ENCODE measurements around the gene HES4.
A peak's percentile ranks its signal among the peaks of the same experiment; 100 is the strongest.

The HES4 gene

DNA sequence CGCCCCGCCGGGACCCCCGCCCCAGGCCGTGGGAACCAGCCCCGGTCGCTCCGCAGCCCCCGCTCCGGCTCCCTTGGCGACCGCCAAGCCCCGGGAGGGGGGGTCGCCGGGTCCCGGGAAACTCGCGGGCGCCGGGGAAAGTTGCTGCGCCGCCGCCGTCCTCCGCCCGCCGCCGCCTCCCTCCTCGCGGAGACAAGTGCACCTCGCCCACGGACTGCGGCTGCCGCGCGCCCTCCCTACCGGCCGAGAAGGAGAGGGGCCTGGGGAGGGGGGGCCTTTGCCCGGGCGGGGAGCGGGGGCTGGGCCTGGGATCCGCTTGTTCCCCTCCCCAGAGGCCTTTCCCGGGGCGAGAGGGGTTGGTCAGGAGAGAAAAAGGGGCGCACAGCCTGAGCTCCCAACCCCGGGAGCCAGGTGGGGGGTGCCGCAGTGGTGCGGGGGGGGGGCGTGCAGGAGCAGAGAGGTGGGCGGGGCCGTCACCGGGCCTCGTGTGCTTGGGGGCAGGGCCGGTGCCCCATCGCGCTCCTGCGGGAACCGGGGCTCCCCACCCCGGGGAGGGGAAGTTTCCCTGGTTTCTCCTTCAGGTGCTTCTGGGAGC is 20.6 kb upstream of the HES4 start:
- ChIA-PET CTCF (interaction anchor here (2.4 kb wide), 1 partner anchor 43 kb away, joined by 8 read pairs; no protein-coding TSS in a partner anchor), POLR2A (interaction anchor here (0.6 to 5.6 kb wide), 4 partner anchors 21 to 98 kb away, joined by 3 to 44 read pairs (median 5); partner anchors contain the start of genes HES4 and PLEKHN1)
- H3K27ac ChIP-seq (ENCODE audit: extremely low read depth, low read depth, low read length) = peak overlapping the region; percentile 80; the same call in 1 of the 2 replicates

DNA sequence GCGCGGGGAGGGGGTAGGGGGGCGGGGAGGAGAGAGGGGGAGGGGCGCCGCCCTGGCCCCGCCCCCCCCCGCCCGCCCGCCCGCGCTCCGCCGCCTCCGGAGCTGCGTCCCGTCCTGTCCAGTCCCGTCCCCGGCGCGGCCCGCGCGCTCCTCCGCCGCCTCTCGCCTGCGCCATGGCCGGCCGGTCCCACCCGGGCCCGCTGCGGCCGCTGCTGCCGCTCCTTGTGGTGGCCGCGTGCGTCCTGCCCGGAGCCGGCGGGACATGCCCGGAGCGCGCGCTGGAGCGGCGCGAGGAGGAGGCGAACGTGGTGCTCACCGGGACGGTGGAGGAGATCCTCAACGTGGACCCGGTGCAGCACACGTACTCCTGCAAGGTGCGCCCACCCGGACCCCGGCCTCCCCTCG is 20.1 kb upstream of the HES4 start, which contains the start of gene AGRN:
Gene AGRN (plus strand): TSS at position 121 of the 405 bp plus-strand sequence. CDS start 53 bp downstream, at position 174.
- ChIA-PET POLR2A (interaction anchor here (0.6 to 5.6 kb wide), 6 partner anchors 13 to 98 kb away, joined by 3 to 44 read pairs (median 3); partner anchors contain the start of genes HES4 and PLEKHN1), CTCF (interaction anchor here (1.4 to 3.2 kb wide), 4 partner anchors 13 to 44 kb away, joined by 4 to 31 read pairs (median 7); no protein-coding TSS in a partner anchor)
- TF ChIP-seq, protein P1, sequence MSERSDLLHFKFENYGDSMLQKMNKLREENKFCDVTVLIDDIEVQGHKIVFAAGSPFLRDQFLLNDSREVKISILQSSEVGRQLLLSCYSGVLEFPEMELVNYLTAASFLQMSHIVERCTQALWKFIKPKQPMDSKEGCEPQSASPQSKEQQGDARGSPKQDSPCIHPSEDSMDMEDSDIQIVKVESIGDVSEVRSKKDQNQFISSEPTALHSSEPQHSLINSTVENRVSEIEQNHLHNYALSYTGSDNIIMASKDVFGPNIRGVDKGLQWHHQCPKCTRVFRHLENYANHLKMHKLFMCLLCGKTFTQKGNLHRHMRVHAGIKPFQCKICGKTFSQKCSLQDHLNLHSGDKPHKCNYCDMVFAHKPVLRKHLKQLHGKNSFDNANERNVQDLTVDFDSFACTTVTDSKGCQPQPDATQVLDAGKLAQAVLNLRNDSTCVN (tag by site-specific recombination; optimal IDR thresholded peaks at IDR 0.05) = peak; percentile 56
- TF ChIP-seq, protein P2, sequence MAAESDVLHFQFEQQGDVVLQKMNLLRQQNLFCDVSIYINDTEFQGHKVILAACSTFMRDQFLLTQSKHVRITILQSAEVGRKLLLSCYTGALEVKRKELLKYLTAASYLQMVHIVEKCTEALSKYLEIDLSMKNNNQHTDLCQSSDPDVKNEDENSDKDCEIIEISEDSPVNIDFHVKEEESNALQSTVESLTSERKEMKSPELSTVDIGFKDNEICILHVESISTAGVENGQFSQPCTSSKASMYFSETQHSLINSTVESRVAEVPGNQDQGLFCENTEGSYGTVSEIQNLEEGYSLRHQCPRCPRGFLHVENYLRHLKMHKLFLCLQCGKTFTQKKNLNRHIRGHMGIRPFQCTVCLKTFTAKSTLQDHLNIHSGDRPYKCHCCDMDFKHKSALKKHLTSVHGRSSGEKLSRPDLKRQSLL (tag by site-specific recombination; IDR thresholded peaks at IDR 0.05) = 0 out of 2 replicates have a peak, but pooled peaks have one; percentile 25
- TF ChIP-seq, protein P3, sequence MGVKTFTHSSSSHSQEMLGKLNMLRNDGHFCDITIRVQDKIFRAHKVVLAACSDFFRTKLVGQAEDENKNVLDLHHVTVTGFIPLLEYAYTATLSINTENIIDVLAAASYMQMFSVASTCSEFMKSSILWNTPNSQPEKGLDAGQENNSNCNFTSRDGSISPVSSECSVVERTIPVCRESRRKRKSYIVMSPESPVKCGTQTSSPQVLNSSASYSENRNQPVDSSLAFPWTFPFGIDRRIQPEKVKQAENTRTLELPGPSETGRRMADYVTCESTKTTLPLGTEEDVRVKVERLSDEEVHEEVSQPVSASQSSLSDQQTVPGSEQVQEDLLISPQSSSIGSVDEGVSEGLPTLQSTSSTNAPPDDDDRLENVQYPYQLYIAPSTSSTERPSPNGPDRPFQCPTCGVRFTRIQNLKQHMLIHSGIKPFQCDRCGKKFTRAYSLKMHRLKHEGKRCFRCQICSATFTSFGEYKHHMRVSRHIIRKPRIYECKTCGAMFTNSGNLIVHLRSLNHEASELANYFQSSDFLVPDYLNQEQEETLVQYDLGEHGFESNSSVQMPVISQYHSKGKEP (tag by site-specific recombination; IDR thresholded peaks at IDR 0.05) = no peak
- H3K27ac ChIP-seq (ENCODE audit: extremely low read depth, low read depth, low read length) = peak within 1 kb of the TSS; percentile 80; the same call in 1 of the 2 replicates
- H3K36me3 ChIP-seq (ENCODE audit: control insufficient read depth in 2 of 2, insufficient read depth in 1 of 2, low read length in 2 of 2) = peaks cover 0 to 30% of the 10 kb centered on the region in 2 experiments; a peak in 1 of 3 replicates
- peaks cover 3% of the 10 kb centered on the region; the same call in 1 of the 2 replicates for H3K4me1 ChIP-seq (ENCODE audit: control insufficient read depth, insufficient read depth, low read length)
- H3K9me3 ChIP-seq (ENCODE audit: control insufficient read depth, insufficient read depth, low read depth, low read length) = no peaks in the 10 kb centered on the region
- H3K4me3 ChIP-seq (ENCODE audit: low read depth, low read length) = peak within 1 kb of the TSS; percentile 71

More for the DNA sequence above, 20.6 kb upstream of the HES4 start:
- Histone ChIP-seq H3K9me3 (ENCODE audit: control insufficient read depth, insufficient read depth, low read depth, low read length) (no peaks in the 10 kb centered on the region), H3K36me3 (ENCODE audit: control insufficient read depth in 2 of 2, insufficient read depth in 1 of 2, low read length in 2 of 2) (peaks cover 0 to 32% of the 10 kb centered on the region in 2 experiments; a peak in 1 of 3 replicates), H3K4me3 (ENCODE audit: low read depth, low read length) (peak overlapping the region; percentile 71), H3K4me1 (ENCODE audit: control insufficient read depth, insufficient read depth, low read length) (peaks cover 3% of the 10 kb centered on the region; the same call in 1 of the 2 replicates)
- TF ChIP-seq ZNF398 (tag by site-specific recombination; IDR thresholded peaks at IDR 0.05) (peak; percentile 30; the same call in 1 of the 2 replicates), ZNF37A (tag by site-specific recombination; IDR thresholded peaks at IDR 0.05) (no peak), ZFHX2 (tag by site-specific recombination; conservative IDR thresholded peaks at IDR 0.05) (peak; percentile 36; the same call in 1 of the 2 replicates)
- TF ChIP-seq, protein P1 (tag by site-specific recombination; optimal IDR thresholded peaks at IDR 0.05) = peak; percentile 40

GRCh38 chr1:1019122-1019999 is 19.5 kb upstream of the HES4 start:
- CTCF ChIA-PET = interaction anchor here (1.0 to 3.2 kb wide), 5 partner anchors 12 to 272 kb away, joined by 3 to 31 read pairs (median 4); no protein-coding TSS in a partner anchor
- peak overlapping the region; percentile 45 for H3K4me3 ChIP-seq (ENCODE audit: low read depth, low read length)
- H3K27ac ChIP-seq (ENCODE audit: extremely low read depth, low read depth, low read length) = peak overlapping the region; percentile 64; the same call in 1 of the 2 replicates
- H3K36me3 ChIP-seq (ENCODE audit: control insufficient read depth in 2 of 2, insufficient read depth in 1 of 2, low read length in 2 of 2) = peaks cover 0 to 24% of the 10 kb centered on the region in 2 experiments; a peak in 1 of 3 replicates
- POLR2A ChIA-PET = interaction anchor here (0.5 to 5.6 kb wide), 5 partner anchors 13 to 533 kb away, joined by 3 to 44 read pairs (median 3); partner anchors contain the start of genes HES4 and PLEKHN1
- H3K4me1 ChIP-seq (ENCODE audit: control insufficient read depth, insufficient read depth, low read length) = peaks cover 3% of the 10 kb centered on the region; the same call in 1 of the 2 replicates
- no peaks in the 10 kb centered on the region for H3K9me3 ChIP-seq (ENCODE audit: control insufficient read depth, insufficient read depth, low read depth, low read length)
- TF ChIP-seq KLF9 (tag by site-specific recombination; IDR thresholded peaks at IDR 0.05; ENCODE audit: low read depth) (peak; percentile 92), ZFP41 (tag by site-specific recombination; IDR thresholded peaks at IDR 0.05; ENCODE audit: borderline replicate concordance) (no peak), ZNF785 (tag by site-specific recombination; IDR thresholded peaks at IDR 0.05) (peak; percentile 47; the same call in 1 of the 2 replicates), ZNF830 (tag by site-specific recombination; IDR thresholded peaks at IDR 0.05; ENCODE audit: low read depth) (no peak), SP2 (tag by site-specific recombination; IDR thresholded peaks at IDR 0.05) (peak; percentile 34), SP3 (tag by site-specific recombination; IDR thresholded peaks at IDR 0.05) (0 out of 2 replicates have a peak, but pooled peaks have one; percentile 42), KLF10 (tag by site-specific recombination; IDR thresholded peaks at IDR 0.05) (peak; percentile 71)
- TF ChIP-seq, protein P3 (tag by site-specific recombination; IDR thresholded peaks at IDR 0.05) = peak; percentile 25; the same call in 1 of the 2 replicates
- TF ChIP-seq, protein P1 (tag by site-specific recombination; optimal IDR thresholded peaks at IDR 0.05) = peak; percentile 52

Data from HEK293 (cell line).